HG02970 (cell line): ENCODE measurements around the gene PAPPA2.
"Not testable (repeated sequence)": the region's sequence is repeated elsewhere in the genome, so short reads cannot be mapped to it uniquely, and the experiment has no call there.

Experiments used
- ATAC-seq: cut with Tn5 transposase; IDR thresholded peaks from one replicate; pipeline ENCODE4 v1.9.1; 2021; ENCODE audit warnings: mild to moderate bottlenecking, moderate library complexity, moderate number of reproducible peaks; ENCODE audit not compliant: unreplicated experiment, low FRiP score

PAPPA2 gene

GRCh38 chr1:176551146-176551545, 88.2 kb downstream of the PAPPA2 start:
- ATAC-seq: no peak

- no peak for ATAC-seq
These were observed 89.4 kb downstream of the PAPPA2 start for GRCh38 chr1:176552217-176552991.

- ATAC-seq: no peak
These were observed 90.0 kb downstream of the PAPPA2 start for GRCh38 chr1:176552999-176553398.

GRCh38 chr1:176556288-176556687, 93.3 kb downstream of the PAPPA2 start:
- ATAC-seq: no peak

GRCh38 chr1:176557543-176558258, 94.7 kb downstream of the PAPPA2 start:
- no peak for ATAC-seq

- no peak for ATAC-seq
These were observed 95.6 kb downstream of the PAPPA2 start for GRCh38 chr1:176558561-176558960.

GRCh38 chr1:176559474-176559873, 96.5 kb downstream of the PAPPA2 start:
- no peak for ATAC-seq

GRCh38 chr1:176559878-176560277, 96.9 kb downstream of the PAPPA2 start:
- ATAC-seq: no peak

GRCh38 chr1:176560681-176561080, 97.7 kb downstream of the PAPPA2 start:
- ATAC-seq: no peak

- ATAC-seq: not testable (repeated sequence)
These were observed 98.8 kb downstream of the PAPPA2 start for GRCh38 chr1:176561761-176562160.

- no peak for ATAC-seq
These were observed 103.3 kb downstream of the PAPPA2 start for GRCh38 chr1:176566004-176566975.

GRCh38 chr1:176567190-176567794, 104.3 kb downstream of the PAPPA2 start:
- no peak for ATAC-seq

GRCh38 chr1:176568185-176568584, 105.2 kb downstream of the PAPPA2 start:
- no peak for ATAC-seq

GRCh38 chr1:176574756-176575155, 111.8 kb downstream of the PAPPA2 start:
- no peak for ATAC-seq

GRCh38 chr1:176575991-176576390, 113.0 kb downstream of the PAPPA2 start:
- ATAC-seq: no peak

- ATAC-seq: no peak
These were observed 113.7 kb downstream of the PAPPA2 start for GRCh38 chr1:176576670-176577069.

GRCh38 chr1:176577646-176578197, 114.7 kb downstream of the PAPPA2 start:
- ATAC-seq: no peak

- no peak for ATAC-seq
These were observed 116.1 kb downstream of the PAPPA2 start for GRCh38 chr1:176579087-176579486.

- no peak for ATAC-seq
These were observed 132.2 kb downstream of the PAPPA2 start for GRCh38 chr1:176595217-176595616.

GRCh38 chr1:176601348-176601747, 138.4 kb downstream of the PAPPA2 start:
- no peak for ATAC-seq
